ENCODE measurements around the gene GRIN2A. TPM values are rescaled to one million over a fixed set of nuclear protein-coding genes. Genes with fewer than 3 reads are reported as not detected.

The GRIN2A gene
- total and polyA plus RNA-seq, 2 donors (not counting 1 experiment from before 2014, with no cell fraction given) = 0.44 TPM; not detected in 1

DNA sequence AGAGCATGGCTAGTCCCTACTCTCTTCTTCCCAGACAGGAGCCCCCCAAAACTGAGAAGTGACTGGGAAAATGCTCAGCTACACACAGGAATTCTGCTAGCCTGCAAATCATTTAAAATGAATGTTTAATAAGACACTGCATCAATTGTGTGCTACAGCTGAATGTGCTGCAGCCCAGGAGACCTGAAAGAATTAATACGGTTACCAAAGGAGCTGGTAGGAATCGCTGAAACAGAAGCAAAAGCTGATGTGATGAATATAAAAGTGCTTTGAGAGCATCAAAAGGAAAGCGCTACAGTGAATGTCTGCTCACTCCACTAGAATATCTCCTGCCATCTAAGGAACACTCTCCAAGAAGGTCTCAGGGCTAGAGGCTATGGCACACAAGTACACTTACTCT is 3.7 kb downstream of the GRIN2A start:
- Mint-ChIP-seq H3K4me3 (no peak overlapping the region), H3K4me1 (peaks cover 22% of the 10 kb centered on the region), H3K27me3 (peaks cover 62% of the 10 kb centered on the region), H3K27ac (no peak overlapping the region), H3K9me3 (ENCODE audit: insufficient read depth) (no peaks in the 10 kb centered on the region)
- H3K36me3 ChIP-seq (replicated peaks in 1 of 2; ENCODE audit: control extremely low read depth in 1 of 2, control insufficient read depth in 1 of 2, extremely low read depth in 1 of 2, insufficient read depth in 2 of 2, low read length in 1 of 2) = no peaks in the 10 kb centered on the region
- 100% methylated on average over 2 of the region's 3 CpGs for WGBS (ENCODE audit: insufficient coverage)
- no peak for DNase-seq
- H3K9me3 ChIP-seq (ENCODE audit: control extremely low read depth in 1 of 3, control insufficient read depth in 2 of 3, insufficient read depth in 1 of 3, low read length in 2 of 3) = peaks cover 0 to 24% (median 0%) of the 10 kb centered on the region in 3 donors
- no peak for ATAC-seq (ENCODE audit: low read depth)
- no peak overlapping the region for H3K4me3 ChIP-seq (ENCODE audit: control extremely low read depth in 1 of 5, extremely low read depth in 1 of 5, insufficient read depth in 1 of 5, low read depth in 2 of 5, low read length in 4 of 5)
- no peak overlapping the region for H3K27ac ChIP-seq (ENCODE audit: low read length in 2 of 2)
- POLR2A ChIA-PET = no interaction called here
- no peaks in the 10 kb centered on the region for H4K20me1 ChIP-seq (ENCODE audit: control insufficient read depth, insufficient read depth, low read length, poor library complexity, severe bottlenecking)
- TF ChIP-seq, protein P1, sequence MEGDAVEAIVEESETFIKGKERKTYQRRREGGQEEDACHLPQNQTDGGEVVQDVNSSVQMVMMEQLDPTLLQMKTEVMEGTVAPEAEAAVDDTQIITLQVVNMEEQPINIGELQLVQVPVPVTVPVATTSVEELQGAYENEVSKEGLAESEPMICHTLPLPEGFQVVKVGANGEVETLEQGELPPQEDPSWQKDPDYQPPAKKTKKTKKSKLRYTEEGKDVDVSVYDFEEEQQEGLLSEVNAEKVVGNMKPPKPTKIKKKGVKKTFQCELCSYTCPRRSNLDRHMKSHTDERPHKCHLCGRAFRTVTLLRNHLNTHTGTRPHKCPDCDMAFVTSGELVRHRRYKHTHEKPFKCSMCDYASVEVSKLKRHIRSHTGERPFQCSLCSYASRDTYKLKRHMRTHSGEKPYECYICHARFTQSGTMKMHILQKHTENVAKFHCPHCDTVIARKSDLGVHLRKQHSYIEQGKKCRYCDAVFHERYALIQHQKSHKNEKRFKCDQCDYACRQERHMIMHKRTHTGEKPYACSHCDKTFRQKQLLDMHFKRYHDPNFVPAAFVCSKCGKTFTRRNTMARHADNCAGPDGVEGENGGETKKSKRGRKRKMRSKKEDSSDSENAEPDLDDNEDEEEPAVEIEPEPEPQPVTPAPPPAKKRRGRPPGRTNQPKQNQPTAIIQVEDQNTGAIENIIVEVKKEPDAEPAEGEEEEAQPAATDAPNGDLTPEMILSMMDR (IDR thresholded peaks at IDR 0.05) = no peak
- no peak for TF ChIP-seq EZH2 (IDR thresholded peaks at IDR 0.05; ENCODE audit: borderline replicate concordance, insufficient read depth, low read depth, low read length, poor library complexity, severe bottlenecking)
- H3K9ac ChIP-seq (ENCODE audit: low read length) = no peak overlapping the region
- H3K27me3 ChIP-seq (replicated peaks in 1 of 4; ENCODE audit: control extremely low read depth in 1 of 4, control insufficient read depth in 3 of 4, insufficient read depth in 4 of 4, low read length in 3 of 4) = peaks cover 0 to 49% (median 23%) of the 10 kb centered on the region in 4 experiments
- intact Hi-C loops (cut with micrococcal nuclease) = no loop called here
- no peak overlapping the region for H2AFZ ChIP-seq (ENCODE audit: insufficient read depth, low read depth, low read length, poor library complexity, severe bottlenecking)
- no peak overlapping the region for H3K4me2 ChIP-seq (replicated peaks; ENCODE audit: low read depth, low read length, poor library complexity, severe bottlenecking)
- CTCF ChIA-PET = no interaction called here
- no peaks in the 10 kb centered on the region for H3K79me2 ChIP-seq (ENCODE audit: control insufficient read depth, insufficient read depth, low read length)
- H3K4me1 ChIP-seq (ENCODE audit: control insufficient read depth in 2 of 2, insufficient read depth in 2 of 2, low read length in 2 of 2) = peaks cover 29 to 34% of the 10 kb centered on the region in 2 donors

DNA sequence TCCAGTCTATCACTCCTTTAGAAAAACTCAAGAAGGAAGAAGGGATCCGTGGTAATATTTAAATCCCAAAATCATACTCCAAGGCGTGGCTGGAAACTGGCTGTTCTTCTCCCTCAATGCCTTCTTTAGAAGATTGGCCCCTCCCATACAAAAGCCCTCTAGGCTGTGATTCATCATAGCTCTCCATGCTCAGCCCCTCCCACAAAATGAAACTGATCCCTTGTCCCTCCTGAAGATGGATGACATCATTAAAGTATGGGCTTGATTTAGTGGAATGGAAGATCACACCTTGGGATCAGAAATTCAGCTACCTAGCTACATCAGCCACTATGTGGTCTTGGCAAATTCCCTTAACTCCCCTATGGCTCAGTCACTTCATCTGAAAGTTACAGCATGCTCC is 4.1 kb downstream of the GRIN2A start:
- ChIA-PET CTCF (no interaction called here), POLR2A (no interaction called here)
- Histone ChIP-seq H3K4me1 (ENCODE audit: control insufficient read depth in 2 of 2, insufficient read depth in 2 of 2, low read length in 2 of 2) (peaks cover 29% of the 10 kb centered on the region in 2 donors), H2AFZ (ENCODE audit: insufficient read depth, low read depth, low read length, poor library complexity, severe bottlenecking) (no peak overlapping the region), H4K20me1 (ENCODE audit: control insufficient read depth, insufficient read depth, low read length, poor library complexity, severe bottlenecking) (no peaks in the 10 kb centered on the region), H3K4me3 (ENCODE audit: control extremely low read depth in 1 of 5, extremely low read depth in 1 of 5, insufficient read depth in 1 of 5, low read depth in 2 of 5, low read length in 4 of 5) (no peak overlapping the region), H3K9ac (ENCODE audit: low read length) (no peak overlapping the region), H3K9me3 (ENCODE audit: control extremely low read depth in 1 of 3, control insufficient read depth in 2 of 3, insufficient read depth in 1 of 3, low read length in 2 of 3) (peaks cover 0 to 24% (median 0%) of the 10 kb centered on the region in 3 donors), H3K36me3 (replicated peaks in 1 of 2; ENCODE audit: control extremely low read depth in 1 of 2, control insufficient read depth in 1 of 2, extremely low read depth in 1 of 2, insufficient read depth in 2 of 2, low read length in 1 of 2) (no peaks in the 10 kb centered on the region), H3K4me2 (replicated peaks; ENCODE audit: low read depth, low read length, poor library complexity, severe bottlenecking) (no peak overlapping the region), H3K79me2 (ENCODE audit: control insufficient read depth, insufficient read depth, low read length) (no peaks in the 10 kb centered on the region), H3K27me3 (replicated peaks in 1 of 4; ENCODE audit: control extremely low read depth in 1 of 4, control insufficient read depth in 3 of 4, insufficient read depth in 4 of 4, low read length in 3 of 4) (peaks cover 0 to 46% (median 20%) of the 10 kb centered on the region in 4 experiments), H3K27ac (ENCODE audit: low read length in 2 of 2) (no peak overlapping the region)
- Mint-ChIP-seq H3K27me3 (peaks cover 58% of the 10 kb centered on the region), H3K27ac (no peak overlapping the region), H3K4me3 (no peak overlapping the region), H3K9me3 (ENCODE audit: insufficient read depth) (no peaks in the 10 kb centered on the region), H3K4me1 (peaks cover 18% of the 10 kb centered on the region)
- WGBS (ENCODE audit: insufficient coverage) = no CpG with 5 or more reads among the region's 2 CpGs
- DNase-seq (no peak), ATAC-seq (ENCODE audit: low read depth) (no peak)
- no peak for TF ChIP-seq EZH2 (IDR thresholded peaks at IDR 0.05; ENCODE audit: borderline replicate concordance, insufficient read depth, low read depth, low read length, poor library complexity, severe bottlenecking)
- TF ChIP-seq, protein P1 (IDR thresholded peaks at IDR 0.05) = no peak
- intact Hi-C loops (cut with micrococcal nuclease) = no loop called here
